ENCODE results near the gene CDK9. TPM values are rescaled to one million over a fixed set of nuclear protein-coding genes. Genes with fewer than 3 reads are reported as not detected.

The CDK9 gene
- polyA plus RNA-seq, 3 donors = 24.9 to 139 (median 26.4) TPM

GRCh38 chr9:127794001-127794791 lies 8.4 kb downstream of the CDK9 start:
- Histone ChIP-seq H3K4me3 (replicated peaks in 1 of 3; ENCODE audit: low read depth in 2 of 3, low read length in 3 of 3) (no peak overlapping the region), H3K4me2 (replicated peaks; ENCODE audit: extremely low read depth, low read length, poor library complexity, severe bottlenecking) (no peak overlapping the region), H3K27ac (ENCODE audit: low read depth in 1 of 2, low read length in 2 of 2) (no peak overlapping the region), H3K27me3 (ENCODE audit: control insufficient read depth in 2 of 2, insufficient read depth in 2 of 2, low read length in 2 of 2) (no peaks in the 10 kb centered on the region), H3K79me2 (ENCODE audit: insufficient read depth, low read length) (peaks cover 24% of the 10 kb centered on the region), H3K4me1 (ENCODE audit: control insufficient read depth in 1 of 2, insufficient read depth in 2 of 2, low read length in 2 of 2) (peaks cover 8 to 11% of the 10 kb centered on the region in 2 donors), H3K9ac (ENCODE audit: insufficient read depth, low read length, poor library complexity, severe bottlenecking) (no peak overlapping the region), H2AFZ (ENCODE audit: insufficient read depth, low read depth, low read length, poor library complexity, severe bottlenecking) (no peak overlapping the region), H3K36me3 (replicated peaks in 1 of 2; ENCODE audit: control insufficient read depth in 1 of 2, insufficient read depth in 2 of 2, low read length in 2 of 2) (peaks cover 40 to 43% of the 10 kb centered on the region in 2 donors), H4K20me1 (ENCODE audit: insufficient read depth, low read length) (peaks cover 72% of the 10 kb centered on the region), H3K9me3 (replicated peaks in 1 of 2; ENCODE audit: control insufficient read depth in 1 of 2, insufficient read depth in 1 of 2, low read length in 2 of 2) (no peaks in the 10 kb centered on the region)
- 95% methylated on average over 8 of the region's 14 CpGs for WGBS (ENCODE audit: insufficient coverage)
- Mint-ChIP-seq H3K4me1 (peaks cover 23% of the 10 kb centered on the region), H3K27ac (no peak overlapping the region), H3K4me3 (no peak overlapping the region), H3K36me3 (peaks cover 32 to 41% of the 10 kb centered on the region in 2 donors), H3K27me3 (ENCODE audit: low read depth in 3 of 3) (peaks cover 14 to 20% (median 18%) of the 10 kb centered on the region in 3 donors), H3K9me3 (no peaks in the 10 kb centered on the region)
- intact Hi-C loops (cut with micrococcal nuclease) = no loop called here
- no peak for DNase-seq
- TF ChIP-seq, protein P1, sequence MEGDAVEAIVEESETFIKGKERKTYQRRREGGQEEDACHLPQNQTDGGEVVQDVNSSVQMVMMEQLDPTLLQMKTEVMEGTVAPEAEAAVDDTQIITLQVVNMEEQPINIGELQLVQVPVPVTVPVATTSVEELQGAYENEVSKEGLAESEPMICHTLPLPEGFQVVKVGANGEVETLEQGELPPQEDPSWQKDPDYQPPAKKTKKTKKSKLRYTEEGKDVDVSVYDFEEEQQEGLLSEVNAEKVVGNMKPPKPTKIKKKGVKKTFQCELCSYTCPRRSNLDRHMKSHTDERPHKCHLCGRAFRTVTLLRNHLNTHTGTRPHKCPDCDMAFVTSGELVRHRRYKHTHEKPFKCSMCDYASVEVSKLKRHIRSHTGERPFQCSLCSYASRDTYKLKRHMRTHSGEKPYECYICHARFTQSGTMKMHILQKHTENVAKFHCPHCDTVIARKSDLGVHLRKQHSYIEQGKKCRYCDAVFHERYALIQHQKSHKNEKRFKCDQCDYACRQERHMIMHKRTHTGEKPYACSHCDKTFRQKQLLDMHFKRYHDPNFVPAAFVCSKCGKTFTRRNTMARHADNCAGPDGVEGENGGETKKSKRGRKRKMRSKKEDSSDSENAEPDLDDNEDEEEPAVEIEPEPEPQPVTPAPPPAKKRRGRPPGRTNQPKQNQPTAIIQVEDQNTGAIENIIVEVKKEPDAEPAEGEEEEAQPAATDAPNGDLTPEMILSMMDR (IDR thresholded peaks at IDR 0.05) = no peak

DNA sequence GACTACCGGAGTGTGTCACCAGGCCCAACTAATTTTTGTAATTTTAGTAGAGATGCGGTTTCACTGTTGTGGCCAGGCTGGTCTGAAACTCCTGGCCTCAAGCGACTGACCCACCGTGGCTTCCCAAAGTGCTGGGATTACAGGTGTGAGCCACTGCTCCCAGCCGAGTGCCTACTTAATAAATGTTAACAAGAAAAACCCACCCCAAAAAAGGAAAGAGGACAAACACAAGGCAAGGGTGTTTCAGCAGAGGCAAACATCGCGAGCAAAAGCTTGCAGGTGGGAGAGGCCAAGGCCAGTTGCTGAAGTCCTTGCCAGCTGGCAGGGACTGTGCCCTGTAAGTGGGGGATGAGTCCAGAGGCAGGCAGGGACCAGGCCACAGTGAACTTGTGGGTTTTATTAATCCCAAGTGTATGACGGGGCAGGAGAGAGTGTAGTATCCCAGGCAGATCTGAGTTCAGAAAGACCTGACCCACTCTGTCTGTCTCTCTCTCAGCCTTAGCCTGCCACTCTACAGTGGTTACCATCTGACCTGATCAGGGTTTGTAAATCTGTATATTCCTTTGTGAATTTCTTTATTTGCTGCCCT lies 10.5 kb downstream of the CDK9 start:
- peaks cover 25% of the 10 kb centered on the region for H3K4me1 Mint-ChIP-seq
- H3K27ac ChIP-seq (ENCODE audit: low read depth in 1 of 2, low read length in 2 of 2) = no peak overlapping the region
- H3K9me3 Mint-ChIP-seq = no peaks in the 10 kb centered on the region
- peak overlapping the region in 3 of 7 donors; percentile 8 to 84 (median 82) for H3K27ac Mint-ChIP-seq
- WGBS (ENCODE audit: insufficient coverage) = 56% methylated on average over 7 of the region's 8 CpGs
- H3K36me3 Mint-ChIP-seq = peaks cover 15 to 20% of the 10 kb centered on the region in 2 donors
- H3K4me2 ChIP-seq (replicated peaks; ENCODE audit: extremely low read depth, low read length, poor library complexity, severe bottlenecking) = no peak overlapping the region
- H3K4me1 ChIP-seq (ENCODE audit: control insufficient read depth in 1 of 2, insufficient read depth in 2 of 2, low read length in 2 of 2) = peaks cover 16 to 18% of the 10 kb centered on the region in 2 donors
- H3K36me3 ChIP-seq (replicated peaks in 1 of 2; ENCODE audit: control insufficient read depth in 1 of 2, insufficient read depth in 2 of 2, low read length in 2 of 2) = peaks cover 20 to 22% of the 10 kb centered on the region in 2 donors
- H4K20me1 ChIP-seq (ENCODE audit: insufficient read depth, low read length) = peaks cover 51% of the 10 kb centered on the region
- no peaks in the 10 kb centered on the region for H3K9me3 ChIP-seq (replicated peaks in 1 of 2; ENCODE audit: control insufficient read depth in 1 of 2, insufficient read depth in 1 of 2, low read length in 2 of 2)
- peaks cover 3% of the 10 kb centered on the region for H3K79me2 ChIP-seq (ENCODE audit: insufficient read depth, low read length)
- no peak for DNase-seq
- H3K27me3 Mint-ChIP-seq (ENCODE audit: low read depth in 3 of 3) = peaks cover 14 to 20% (median 18%) of the 10 kb centered on the region in 3 donors
- no peaks in the 10 kb centered on the region for H3K27me3 ChIP-seq (ENCODE audit: control insufficient read depth in 2 of 2, insufficient read depth in 2 of 2, low read length in 2 of 2)
- no peak overlapping the region for H3K4me3 ChIP-seq (replicated peaks in 1 of 3; ENCODE audit: low read depth in 2 of 3, low read length in 3 of 3)
- TF ChIP-seq, protein P1 (IDR thresholded peaks at IDR 0.05) = no peak
- intact Hi-C loops (cut with micrococcal nuclease) = loop anchor here (5.0 kb wide), 1 partner anchor 34 kb away; no protein-coding TSS in a partner anchor
- H2AFZ ChIP-seq (ENCODE audit: insufficient read depth, low read depth, low read length, poor library complexity, severe bottlenecking) = no peak overlapping the region
- H3K4me3 Mint-ChIP-seq = peak overlapping the region in 1 of 2 donors; percentile 58
- no peak overlapping the region for H3K9ac ChIP-seq (ENCODE audit: insufficient read depth, low read length, poor library complexity, severe bottlenecking)
